Measurements from ENCODE around the gene SERPINB6. TPM values are rescaled to one million over a fixed set of nuclear protein-coding genes. Genes with fewer than 3 reads are reported as not detected.
"Not testable (repeated sequence)": the region's sequence is repeated elsewhere in the genome, so short reads cannot be mapped to it uniquely, and the experiment has no call there.

SERPINB6 gene
- total RNA-seq, 1 experiment from 2014 or later = 177 TPM

GRCh38 chr6:2958776-2959175 lies 12.6 kb downstream of the SERPINB6 start:
- no peak for DNase-seq (ENCODE audit: low read depth)

DNA sequence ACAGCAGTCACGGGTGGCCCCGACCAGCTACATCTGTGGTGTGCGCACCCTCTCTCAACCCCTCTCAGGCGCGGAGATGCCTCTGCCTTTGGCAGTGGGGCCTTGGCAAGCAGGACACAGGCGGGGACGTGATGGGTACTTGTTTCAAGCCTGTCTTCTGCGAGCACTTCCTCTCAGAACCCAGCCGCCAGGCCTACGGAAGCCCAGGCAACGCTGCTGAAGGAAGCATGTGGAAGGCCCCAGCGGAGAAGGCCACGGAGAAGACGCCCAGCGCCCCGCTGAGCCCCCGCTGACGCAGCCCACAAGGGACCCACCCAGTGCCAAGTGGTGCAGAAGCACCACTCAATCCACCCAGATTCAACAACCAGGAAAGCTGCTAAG lies 13.0 kb downstream of the SERPINB6 start:
- no peak for DNase-seq (ENCODE audit: low read depth)

GRCh38 chr6:2957696-2958330 lies 13.6 kb downstream of the SERPINB6 start:
- no peak for DNase-seq (ENCODE audit: low read depth)

DNA sequence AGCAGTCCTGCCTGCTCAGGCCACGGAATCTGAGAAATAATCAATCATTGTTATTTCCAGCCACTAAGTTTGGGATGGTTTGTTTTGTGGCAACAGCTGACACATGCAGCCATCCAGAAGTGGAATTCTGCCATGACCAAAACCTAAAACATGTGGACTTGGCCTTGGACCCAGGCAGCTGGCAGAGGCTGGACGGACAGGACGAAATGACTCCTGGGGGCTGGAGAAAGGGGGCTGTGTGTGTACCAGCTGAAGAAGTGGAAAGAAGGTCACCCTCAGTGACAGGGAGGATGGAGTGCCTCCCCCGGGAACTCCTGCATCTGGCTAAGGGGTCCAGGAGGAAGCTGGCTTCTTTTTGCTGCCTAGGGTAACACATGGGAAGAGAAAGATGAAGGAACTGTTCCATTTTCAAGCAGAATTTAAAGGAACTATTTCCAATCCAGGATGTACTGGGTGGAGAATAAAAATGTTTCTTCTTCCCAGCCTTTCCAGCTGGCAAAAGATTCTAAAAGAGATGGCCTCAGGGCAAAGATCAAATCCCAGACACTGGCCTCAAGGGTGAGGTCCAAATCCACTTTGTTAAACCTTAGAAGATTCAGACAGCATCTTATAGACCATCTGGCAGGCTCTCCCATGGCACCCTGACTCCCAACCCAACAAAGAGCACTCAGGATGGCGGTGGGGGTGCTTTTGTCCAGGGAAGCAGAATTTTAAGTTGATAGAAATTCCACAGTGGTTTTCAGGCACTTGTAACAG lies 14.3 kb downstream of the SERPINB6 start:
- DNase-seq (ENCODE audit: low read depth) = no peak

DNA sequence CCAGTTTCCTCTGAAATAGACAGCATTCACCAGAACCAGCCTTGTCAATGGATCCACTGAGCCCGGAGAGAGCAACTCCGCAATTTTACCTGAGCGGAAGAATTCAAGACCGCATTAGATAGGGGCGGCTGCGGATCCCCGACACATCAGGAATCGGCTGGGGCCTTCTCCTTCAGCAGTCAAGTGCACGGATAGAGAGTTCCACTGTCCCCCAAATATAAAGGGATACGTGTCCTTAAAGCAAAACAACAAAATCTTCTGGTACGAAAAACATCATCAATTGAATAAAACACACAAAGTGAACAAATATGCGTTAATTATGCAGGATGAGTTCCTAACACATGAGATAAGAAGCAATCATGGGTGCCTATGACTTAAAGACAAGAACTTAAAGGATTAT lies 18.3 kb downstream of the SERPINB6 start:
- no peak for DNase-seq (ENCODE audit: low read depth)

DNA sequence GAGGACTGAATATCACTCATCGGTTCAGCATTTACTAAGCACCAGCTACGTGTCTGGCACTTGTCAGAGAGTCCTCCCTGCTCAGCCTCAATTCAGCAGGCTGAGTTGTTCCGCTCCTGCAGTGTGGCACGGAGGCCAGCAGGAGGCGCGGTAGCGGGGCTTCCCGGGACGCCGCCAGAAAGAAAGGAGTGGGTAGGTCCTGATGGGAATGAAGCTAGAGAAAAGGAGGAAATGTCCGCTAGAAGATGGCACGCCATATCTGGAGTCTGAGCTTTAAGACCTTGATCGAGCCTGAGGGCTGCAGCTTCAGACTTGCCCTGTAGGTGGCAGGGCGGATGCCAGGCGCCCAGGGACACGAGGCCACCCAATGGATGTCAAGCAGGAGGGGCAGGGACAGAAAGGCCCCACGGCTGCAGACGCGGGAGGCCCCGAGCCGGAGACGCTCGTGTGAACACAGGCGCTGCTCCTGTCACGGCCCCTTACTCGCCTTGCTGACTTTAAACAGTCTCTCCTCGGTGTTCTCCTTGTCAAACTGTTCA lies 18.7 kb downstream of the SERPINB6 start:
- DNase-seq (ENCODE audit: low read depth) = peak; percentile 69

GRCh38 chr6:2951728-2952127 lies 19.6 kb downstream of the SERPINB6 start:
- DNase-seq (ENCODE audit: low read depth) = no peak

GRCh38 chr6:2950713-2951112 lies 20.7 kb downstream of the SERPINB6 start:
- no peak for DNase-seq (ENCODE audit: low read depth)

- DNase-seq (ENCODE audit: low read depth) = no peak
These were observed 21.8 kb downstream of the SERPINB6 start for GRCh38 chr6:2949536-2950083.

GRCh38 chr6:2949121-2949520 lies 22.2 kb downstream of the SERPINB6 start:
- no peak for DNase-seq (ENCODE audit: low read depth)

GRCh38 chr6:2948228-2949025 lies 22.9 kb downstream of the SERPINB6 start:
- DNase-seq (ENCODE audit: low read depth) = no peak

- no peak for DNase-seq (ENCODE audit: low read depth)
These were observed 23.9 kb downstream of the SERPINB6 start for GRCh38 chr6:2947445-2947844.

- DNase-seq (ENCODE audit: low read depth) = no peak
These were observed 26.3 kb downstream of the SERPINB6 start for GRCh38 chr6:2945153-2945452.

- DNase-seq (ENCODE audit: low read depth) = no peak
These were observed 26.8 kb downstream of the SERPINB6 start for GRCh38 chr6:2944405-2945152.

DNA sequence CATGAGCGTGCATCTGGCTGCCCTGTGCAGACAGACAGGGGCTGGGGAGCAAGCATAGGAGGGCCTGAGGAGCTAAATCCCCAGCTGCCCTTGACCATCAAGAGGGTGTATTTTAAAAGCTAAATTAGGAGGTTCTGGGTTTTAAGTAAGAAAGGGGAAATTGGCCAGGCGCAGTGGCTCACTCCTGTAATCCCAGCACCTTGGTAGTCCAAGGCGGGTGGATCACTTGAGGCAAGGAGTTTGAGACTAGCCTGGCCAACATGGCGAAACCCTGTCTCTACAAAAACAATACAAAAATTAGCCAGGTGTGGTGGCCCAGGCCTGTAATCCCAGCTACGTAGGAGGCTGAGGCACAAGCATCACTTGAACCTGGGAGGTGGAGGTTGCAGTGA lies 27.8 kb downstream of the SERPINB6 start:
- DNase-seq (ENCODE audit: low read depth) = no peak

DNA sequence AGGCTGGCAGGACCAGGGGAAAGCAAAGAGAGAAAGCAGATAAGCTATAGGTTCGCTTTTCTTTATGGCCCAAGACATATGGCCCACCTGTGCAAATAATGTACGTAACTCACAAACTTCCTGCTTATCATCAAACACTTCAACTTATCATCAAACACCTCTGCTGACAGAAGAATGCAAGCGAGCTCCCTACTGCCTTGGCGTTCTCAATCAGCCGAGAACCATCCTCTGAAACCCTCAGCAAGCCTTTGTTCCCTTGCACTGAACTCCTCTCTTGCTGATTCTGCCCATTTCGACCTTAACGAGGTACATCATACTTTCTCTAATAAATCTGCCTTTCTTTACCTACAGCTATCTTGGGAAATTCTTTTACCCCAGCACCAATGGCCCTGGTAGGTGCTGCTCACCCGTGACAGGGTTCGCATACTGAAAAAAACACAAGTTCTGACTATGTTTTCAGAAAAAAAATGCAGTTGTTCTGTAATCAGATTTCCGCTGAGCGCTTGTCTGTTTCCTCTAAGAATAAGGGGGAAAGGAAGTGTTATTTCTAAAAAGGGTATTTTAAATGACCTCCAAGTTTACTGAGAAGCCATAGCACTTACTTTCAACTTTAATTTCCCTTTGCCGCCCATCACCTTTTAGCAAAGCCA lies 28.3 kb downstream of the SERPINB6 start:
- no peak for DNase-seq (ENCODE audit: low read depth)

DNA sequence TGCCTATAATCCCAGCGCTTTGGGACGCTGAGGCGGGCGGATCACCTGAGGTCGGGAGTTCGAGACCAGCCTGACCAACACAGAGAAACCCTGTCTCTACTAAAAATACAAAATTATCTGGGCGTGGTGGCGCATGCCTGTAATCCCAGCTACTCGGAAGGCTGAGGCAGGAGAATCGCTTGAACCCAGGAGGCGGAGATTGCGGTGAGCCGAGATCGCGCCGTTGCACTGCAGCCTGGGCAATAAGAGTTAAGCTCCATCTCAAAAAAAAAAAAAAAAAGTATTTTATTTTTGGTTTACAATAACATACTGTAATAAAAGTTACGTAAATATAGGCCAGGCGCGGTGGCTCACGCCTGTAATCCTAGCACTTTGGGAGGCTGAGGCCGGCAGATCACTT lies 29.3 kb downstream of the SERPINB6 start:
- DNase-seq (ENCODE audit: low read depth) = not testable (repeated sequence)

DNA sequence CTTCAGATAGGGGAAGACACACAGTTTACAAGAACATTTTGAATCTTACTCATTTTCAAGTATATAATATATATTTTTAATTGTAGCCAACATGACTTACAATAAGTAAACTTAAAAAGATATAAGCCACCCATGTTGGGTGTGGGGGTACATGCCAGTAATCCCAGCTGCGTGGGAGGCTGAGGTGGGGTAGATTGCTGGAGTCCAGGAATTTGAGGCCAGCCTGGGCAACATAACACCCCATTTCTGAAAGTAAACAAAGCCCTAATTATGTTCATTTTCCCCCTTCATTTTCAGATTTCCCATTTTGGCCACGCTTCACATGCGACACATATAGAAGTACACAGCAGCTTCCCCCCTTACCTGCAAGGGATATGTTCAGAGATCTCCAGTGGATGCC lies 30.5 kb downstream of the SERPINB6 start:
- DNase-seq (ENCODE audit: low read depth) = no peak

GRCh38 chr6:2940010-2940850 lies 31.1 kb downstream of the SERPINB6 start:
- no peak for DNase-seq (ENCODE audit: low read depth)

DNA sequence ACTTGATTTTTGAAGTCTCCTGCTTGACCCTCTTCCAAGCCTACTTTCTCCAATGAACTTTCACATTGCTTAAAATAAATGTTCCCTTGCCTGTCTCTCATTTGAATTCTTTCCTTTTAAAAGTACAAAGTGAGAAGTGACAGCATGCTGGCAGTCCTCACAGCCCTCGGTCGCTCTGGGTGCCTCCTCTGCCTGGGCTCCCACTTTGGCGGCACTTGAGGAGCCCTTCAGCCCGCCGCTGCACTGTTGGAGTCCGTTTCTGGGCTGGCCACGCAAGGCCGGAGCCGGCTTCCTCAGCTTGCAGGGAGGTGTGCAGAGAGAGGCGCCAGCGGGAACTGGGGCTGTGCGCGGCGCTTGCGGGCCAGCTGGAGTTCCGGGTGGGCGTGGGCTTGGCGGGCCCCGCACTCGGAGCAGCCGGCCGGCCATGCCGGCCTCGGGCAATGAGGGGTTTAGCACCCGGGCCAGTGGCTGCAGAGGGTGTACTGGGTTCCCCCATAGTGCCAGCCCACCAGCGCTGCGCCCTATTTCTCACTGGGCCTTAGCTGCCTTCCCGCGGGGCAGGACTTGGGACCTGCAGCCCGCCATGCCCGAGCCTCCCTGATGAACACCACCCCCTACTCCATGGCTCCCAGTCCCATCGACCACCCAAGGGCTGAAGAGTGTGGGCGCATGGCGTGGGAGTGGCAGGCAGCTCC lies 31.9 kb downstream of the SERPINB6 start:
- no peak for DNase-seq (ENCODE audit: low read depth)
